AG09309 (cell line): ENCODE measurements around the gene COPZ1.
A peak's percentile ranks its signal among the peaks of the same experiment; 100 is the strongest.

Source experiments
- DNase-seq: peaks from one replicate; pipeline ENCODE4 v3.0.0-alpha.2; 2010; ENCODE audit warnings: low read depth
- H3K4me3 ChIP-seq: 2 replicates; pipeline ENCODE4 v1.5.1; 2011; ENCODE audit warnings: mild to moderate bottlenecking, low read depth, low read length, moderate library complexity; ENCODE audit not compliant: control insufficient read depth
- CTCF ChIP-seq: IDR thresholded peaks from 2 replicates; pipeline ENCODE4 v1.5.1; 2011; ENCODE audit warnings: mild to moderate bottlenecking, low read depth, low read length, inconsistent platforms; ENCODE audit not compliant: insufficient read depth, control insufficient read depth; ENCODE audit errors: missing control alignments

The COPZ1 gene

GRCh38 chr12:54381136-54381535 lies 56.2 kb downstream of the COPZ1 start:
- H3K4me3 ChIP-seq: no peak overlapping the region
- TF ChIP-seq CTCF: no peak
- DNase-seq: no peak

- H3K4me3 ChIP-seq: no peak overlapping the region
- no peak for TF ChIP-seq CTCF
- DNase-seq: peak; percentile 74
These were observed 58.2 kb downstream of the COPZ1 start for GRCh38 chr12:54383041-54383609.

GRCh38 chr12:54384591-54385041 lies 59.7 kb downstream of the COPZ1 start, which contains the start of gene ZNF385A:
Gene ZNF385A (minus strand): TSS chr12:54384733. CDS start chr12:54384514, 219 bp downstream.
- H3K4me3 ChIP-seq: no peak within 1 kb of the TSS
- TF ChIP-seq CTCF: no peak
- DNase-seq: no peak

- no peak overlapping the region for H3K4me3 ChIP-seq
- DNase-seq: no peak
- TF ChIP-seq CTCF: no peak
These were observed 60.5 kb downstream of the COPZ1 start for GRCh38 chr12:54385251-54385914.

GRCh38 chr12:54386403-54387113 lies 61.6 kb downstream of the COPZ1 start:
- DNase-seq: no peak
- TF ChIP-seq CTCF: no peak
- H3K4me3 ChIP-seq: no peak overlapping the region

GRCh38 chr12:54387114-54387467 lies 62.2 kb downstream of the COPZ1 start:
- DNase-seq: no peak
- no peak for TF ChIP-seq CTCF
- no peak overlapping the region for H3K4me3 ChIP-seq
